ENCODE results near the gene CR1.

DNA sequence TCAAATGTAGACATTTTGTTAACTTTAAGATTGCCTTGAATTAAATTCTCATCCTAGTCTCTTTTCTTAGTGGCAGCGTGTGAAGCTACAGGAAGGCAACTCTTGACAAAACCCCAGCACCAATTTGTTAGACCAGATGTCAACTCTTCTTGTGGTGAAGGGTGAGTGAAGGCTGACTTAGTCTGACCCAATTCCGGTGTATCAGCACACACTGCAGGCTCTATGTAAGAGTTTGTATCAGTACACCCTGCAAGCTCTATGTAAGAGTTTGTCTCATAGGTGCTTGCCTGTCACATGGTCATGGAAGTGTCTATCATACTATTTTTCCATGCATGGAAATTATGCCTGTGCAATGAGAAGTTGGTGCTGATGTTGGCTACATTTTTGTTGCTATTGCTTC, 25.0 kb upstream of the CR1 start:
- no peak for TF ChIP-seq POLR2A (IDR thresholded peaks at IDR 0.05; ENCODE audit: low read length)
- no peak for TF ChIP-seq GATA1 (IDR thresholded peaks at IDR 0.05; ENCODE audit: low read depth, low read length)
